Measurements from ENCODE around the gene LAMA3. TPM values are rescaled to one million over a fixed set of nuclear protein-coding genes. Genes with fewer than 3 reads are reported as not detected.

The LAMA3 gene
- total and polyA plus RNA-seq, 2 experiments from 2014 or later, result 3.9 to 4.9 TPM

DNA sequence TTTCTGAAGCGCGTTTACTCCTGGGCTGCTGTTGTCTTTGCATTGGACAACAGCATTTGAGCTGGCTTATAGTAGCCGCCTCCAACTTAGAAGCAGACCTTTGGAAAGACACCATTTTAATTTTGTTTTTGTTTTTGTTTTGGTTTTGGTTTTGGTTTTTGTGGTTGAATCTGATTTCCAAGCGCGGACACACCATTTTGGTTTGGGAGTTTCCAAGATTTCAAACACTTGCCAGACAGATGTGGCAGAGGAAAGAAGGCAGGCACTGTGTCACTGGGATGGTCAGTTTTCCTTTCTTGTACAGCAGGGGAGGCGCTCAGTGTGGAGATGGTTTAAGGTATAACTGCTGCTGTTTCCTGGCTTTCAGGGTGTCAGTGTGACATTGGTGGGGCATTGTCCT, 126.8 kb downstream of the LAMA3 start (continued):
- no peak for TF ChIP-seq ZNF462 (CRISPR knock-in tag; IDR thresholded peaks at IDR 0.05)
- no peak for TF ChIP-seq ZNF331 (CRISPR knock-in tag; IDR thresholded peaks at IDR 0.05; ENCODE audit: low read depth)

DNA sequence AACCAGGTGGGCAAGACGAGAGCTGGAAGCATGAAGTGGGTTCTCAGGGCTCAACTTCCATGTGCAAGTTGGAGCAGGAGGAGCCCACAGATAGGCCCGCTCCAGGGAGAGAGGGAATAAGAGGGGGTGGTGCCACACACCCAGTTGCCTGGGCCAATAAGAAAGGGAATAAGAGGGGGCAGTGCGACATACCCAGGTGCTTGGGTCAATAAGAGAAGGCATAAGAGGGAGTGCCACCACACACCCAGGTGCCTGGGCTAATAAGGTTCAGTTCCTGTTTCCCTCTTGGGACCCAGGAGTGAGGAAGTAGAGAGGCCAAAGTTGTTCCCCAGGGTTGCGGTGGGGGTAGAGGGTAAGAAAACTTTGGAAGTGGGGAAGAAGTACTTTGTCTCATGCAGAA, 127.5 kb downstream of the LAMA3 start:
- no peaks in the 10 kb centered on the region for H3K9me3 Mint-ChIP-seq
- H3K27ac Mint-ChIP-seq, result no peak overlapping the region
- DNase-seq (ENCODE audit: low spot score) (no peak), ATAC-seq (no peak)
- H3K27me3 Mint-ChIP-seq (ENCODE audit: insufficient read depth, low read depth, poor library complexity), result peaks cover 5% of the 10 kb centered on the region
- Histone ChIP-seq H3K4me1 (ENCODE audit: insufficient read depth) (peaks cover 42% of the 10 kb centered on the region), H4K20me1 (replicated peaks; ENCODE audit: insufficient read depth) (no peaks in the 10 kb centered on the region), H3K79me2 (replicated peaks; ENCODE audit: insufficient read depth) (no peaks in the 10 kb centered on the region), H3K27ac (ENCODE audit: low read depth) (no peak overlapping the region), H3K27me3 (ENCODE audit: insufficient read depth) (no peaks in the 10 kb centered on the region), H3K4me2 (no peak overlapping the region), H3F3A (replicated peaks; ENCODE audit: low read depth) (no peaks in the 10 kb centered on the region), H3K4me3 (no peak overlapping the region), H3K36me3 (ENCODE audit: insufficient read depth) (no peaks in the 10 kb centered on the region), H3K9me2 (ENCODE audit: insufficient read depth) (no peaks in the 10 kb centered on the region), H2AFZ (no peak overlapping the region)
- no peak overlapping the region for H3K4me3 Mint-ChIP-seq
- no peaks in the 10 kb centered on the region for H3K36me3 Mint-ChIP-seq (ENCODE audit: low read depth)
- H3K4me1 Mint-ChIP-seq, result peaks cover 48% of the 10 kb centered on the region
- TF ChIP-seq, protein P1, sequence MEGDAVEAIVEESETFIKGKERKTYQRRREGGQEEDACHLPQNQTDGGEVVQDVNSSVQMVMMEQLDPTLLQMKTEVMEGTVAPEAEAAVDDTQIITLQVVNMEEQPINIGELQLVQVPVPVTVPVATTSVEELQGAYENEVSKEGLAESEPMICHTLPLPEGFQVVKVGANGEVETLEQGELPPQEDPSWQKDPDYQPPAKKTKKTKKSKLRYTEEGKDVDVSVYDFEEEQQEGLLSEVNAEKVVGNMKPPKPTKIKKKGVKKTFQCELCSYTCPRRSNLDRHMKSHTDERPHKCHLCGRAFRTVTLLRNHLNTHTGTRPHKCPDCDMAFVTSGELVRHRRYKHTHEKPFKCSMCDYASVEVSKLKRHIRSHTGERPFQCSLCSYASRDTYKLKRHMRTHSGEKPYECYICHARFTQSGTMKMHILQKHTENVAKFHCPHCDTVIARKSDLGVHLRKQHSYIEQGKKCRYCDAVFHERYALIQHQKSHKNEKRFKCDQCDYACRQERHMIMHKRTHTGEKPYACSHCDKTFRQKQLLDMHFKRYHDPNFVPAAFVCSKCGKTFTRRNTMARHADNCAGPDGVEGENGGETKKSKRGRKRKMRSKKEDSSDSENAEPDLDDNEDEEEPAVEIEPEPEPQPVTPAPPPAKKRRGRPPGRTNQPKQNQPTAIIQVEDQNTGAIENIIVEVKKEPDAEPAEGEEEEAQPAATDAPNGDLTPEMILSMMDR (conservative IDR thresholded peaks at IDR 0.05; ENCODE audit: low read depth in 2 of 2), result no peak
- TF ChIP-seq EZH2phosphoT487 (IDR thresholded peaks at IDR 0.05; ENCODE audit: unreplicated experiment) (no peak), ZNF331 (CRISPR knock-in tag; IDR thresholded peaks at IDR 0.05; ENCODE audit: low read depth) (no peak), REST (IDR thresholded peaks at IDR 0.05; ENCODE audit: unreplicated experiment) (no peak), ZNF114 (CRISPR knock-in tag; IDR thresholded peaks at IDR 0.05) (no peak), JUNB (IDR thresholded peaks at IDR 0.05; ENCODE audit: unreplicated experiment) (no peak), NANOG (IDR thresholded peaks at IDR 0.05; ENCODE audit: borderline replicate concordance) (no peak), EZH2 (IDR thresholded peaks at IDR 0.05; ENCODE audit: low read depth, unreplicated experiment) (no peak), CREB1 (CRISPR knock-in tag; IDR thresholded peaks at IDR 0.05; ENCODE audit: low read depth) (no peak), POLR2AphosphoS5 (IDR thresholded peaks at IDR 0.05; ENCODE audit: low read depth) (no peak)
- TF ChIP-seq, protein P2, sequence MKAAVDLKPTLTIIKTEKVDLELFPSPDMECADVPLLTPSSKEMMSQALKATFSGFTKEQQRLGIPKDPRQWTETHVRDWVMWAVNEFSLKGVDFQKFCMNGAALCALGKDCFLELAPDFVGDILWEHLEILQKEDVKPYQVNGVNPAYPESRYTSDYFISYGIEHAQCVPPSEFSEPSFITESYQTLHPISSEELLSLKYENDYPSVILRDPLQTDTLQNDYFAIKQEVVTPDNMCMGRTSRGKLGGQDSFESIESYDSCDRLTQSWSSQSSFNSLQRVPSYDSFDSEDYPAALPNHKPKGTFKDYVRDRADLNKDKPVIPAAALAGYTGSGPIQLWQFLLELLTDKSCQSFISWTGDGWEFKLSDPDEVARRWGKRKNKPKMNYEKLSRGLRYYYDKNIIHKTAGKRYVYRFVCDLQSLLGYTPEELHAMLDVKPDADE (IDR thresholded peaks at IDR 0.05), result no peak
